ENCODE measurements around the gene SH2D2A.

SH2D2A gene

GRCh38 chr1:156816561-156817328 is at the start of gene SH2D2A:
TSS of gene SH2D2A (minus strand) at chr1:156816848. CDS start at chr1:156816708, 140 bp downstream.
- Histone ChIP-seq H3K36me3 (peaks cover 14% of the 10 kb centered on the region), H3K9me3 (ENCODE audit: severe bottlenecking) (no peaks in the 10 kb centered on the region), H3K27me3 (ENCODE audit: insufficient read depth, low read depth, severe bottlenecking) (no peaks in the 10 kb centered on the region), H3K4me3 (ENCODE audit: low read depth, low read length) (peak within 1 kb of the TSS; percentile 17), H3K27ac (peak within 1 kb of the TSS; percentile 95)
- peak; percentile 82 for DNase-seq
- TF ChIP-seq CTCF (IDR thresholded peaks at IDR 0.05; ENCODE audit: low read depth, low read length), result no peak

GRCh38 chr1:156865865-156866248 is 49.2 kb upstream of the SH2D2A start:
- no peak for DNase-seq
- Histone ChIP-seq H3K27ac (peak overlapping the region; percentile 42), H3K9me3 (ENCODE audit: severe bottlenecking) (no peaks in the 10 kb centered on the region), H3K4me3 (ENCODE audit: low read depth, low read length) (no peak overlapping the region), H3K27me3 (ENCODE audit: insufficient read depth, low read depth, severe bottlenecking) (no peaks in the 10 kb centered on the region), H3K36me3 (no peaks in the 10 kb centered on the region)
- no peak for TF ChIP-seq CTCF (IDR thresholded peaks at IDR 0.05; ENCODE audit: low read depth, low read length)

- H3K27me3 ChIP-seq (ENCODE audit: insufficient read depth, low read depth, severe bottlenecking), result no peaks in the 10 kb centered on the region
- peak overlapping the region; percentile 42 for H3K27ac ChIP-seq
- H3K9me3 ChIP-seq (ENCODE audit: severe bottlenecking), result no peaks in the 10 kb centered on the region
Measured at GRCh38 chr1:156865258-156865657, 48.6 kb upstream of the SH2D2A start.

GRCh38 chr1:156864796-156865195 is 48.1 kb upstream of the SH2D2A start:
- DNase-seq, result peak; percentile 66
- TF ChIP-seq CTCF (IDR thresholded peaks at IDR 0.05; ENCODE audit: low read depth, low read length), result peak; percentile 75
- Histone ChIP-seq H3K9me3 (ENCODE audit: severe bottlenecking) (no peaks in the 10 kb centered on the region), H3K36me3 (no peaks in the 10 kb centered on the region), H3K4me3 (ENCODE audit: low read depth, low read length) (no peak overlapping the region), H3K27me3 (ENCODE audit: insufficient read depth, low read depth, severe bottlenecking) (no peaks in the 10 kb centered on the region), H3K27ac (no peak overlapping the region)

More at GRCh38 chr1:156865258-156865657, 48.6 kb upstream of the SH2D2A start:
- Histone ChIP-seq H3K4me3 (ENCODE audit: low read depth, low read length) (no peak overlapping the region), H3K36me3 (no peaks in the 10 kb centered on the region)
- peak; percentile 58 for DNase-seq
- no peak for TF ChIP-seq CTCF (IDR thresholded peaks at IDR 0.05; ENCODE audit: low read depth, low read length)

- Histone ChIP-seq H3K27ac (no peak overlapping the region), H3K4me3 (ENCODE audit: low read depth, low read length) (no peak overlapping the region), H3K36me3 (no peaks in the 10 kb centered on the region), H3K27me3 (ENCODE audit: insufficient read depth, low read depth, severe bottlenecking) (no peaks in the 10 kb centered on the region), H3K9me3 (ENCODE audit: severe bottlenecking) (no peaks in the 10 kb centered on the region)
- DNase-seq, result no peak
- no peak for TF ChIP-seq CTCF (IDR thresholded peaks at IDR 0.05; ENCODE audit: low read depth, low read length)
Measured at GRCh38 chr1:156863631-156864030, 47.0 kb upstream of the SH2D2A start.

Data from WERI-Rb-1 (cell line).